NCI-H82 (cell line): Measurements from ENCODE around the gene HES7.
"Not testable (repeated sequence)": the region's sequence is repeated elsewhere in the genome, so short reads cannot be mapped to it uniquely, and the experiment has no call there.

Source experiments
- DNase-seq: peaks from one replicate; lab custom pipeline; 2025; lab: John Stamatoyannopoulos, UW

Gene HES7

GRCh38 chr17:8100763-8101162 lies 23.1 kb downstream of the HES7 start:
- no peak for DNase-seq

DNA sequence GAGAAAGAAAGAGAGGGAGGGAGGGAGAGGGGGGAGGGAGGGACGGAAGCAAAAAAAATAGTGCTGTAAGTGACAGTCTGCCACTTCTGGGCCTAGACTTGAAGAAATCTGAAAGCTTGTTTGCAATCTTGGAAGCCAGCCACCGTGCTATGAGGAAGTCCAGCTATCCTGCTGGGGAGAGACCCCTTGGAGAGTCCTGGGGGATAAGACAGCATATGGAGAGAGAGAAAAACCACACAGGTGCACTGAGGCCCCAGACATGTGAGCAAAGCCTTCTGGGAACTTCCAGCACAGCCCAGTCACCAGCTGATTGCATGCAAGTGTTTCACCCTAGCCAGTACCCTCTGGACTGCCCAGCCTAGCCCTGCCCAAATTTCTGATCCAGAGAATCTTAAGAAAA lies 23.8 kb downstream of the HES7 start:
- DNase-seq, result no peak

DNA sequence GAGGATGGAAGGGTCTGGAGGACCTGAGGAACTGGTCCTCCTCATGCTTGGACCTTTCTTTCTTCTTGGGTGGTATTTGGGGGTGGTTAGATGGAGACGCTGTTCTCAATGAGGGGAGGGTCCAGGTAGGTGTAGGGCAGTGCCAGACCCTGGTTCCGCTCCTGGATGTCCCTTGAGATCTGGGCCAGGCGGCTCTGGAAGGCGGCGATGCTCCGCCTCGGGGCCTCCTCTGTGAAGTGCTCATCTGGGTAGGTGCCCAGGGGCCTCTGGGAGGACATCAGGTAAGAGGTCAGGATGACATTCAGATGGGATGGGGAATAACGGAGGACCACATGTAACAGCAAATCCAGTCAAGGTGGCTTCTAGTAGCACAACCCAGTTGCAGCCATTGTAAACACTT lies 27.4 kb downstream of the HES7 start:
- no peak for DNase-seq

DNA sequence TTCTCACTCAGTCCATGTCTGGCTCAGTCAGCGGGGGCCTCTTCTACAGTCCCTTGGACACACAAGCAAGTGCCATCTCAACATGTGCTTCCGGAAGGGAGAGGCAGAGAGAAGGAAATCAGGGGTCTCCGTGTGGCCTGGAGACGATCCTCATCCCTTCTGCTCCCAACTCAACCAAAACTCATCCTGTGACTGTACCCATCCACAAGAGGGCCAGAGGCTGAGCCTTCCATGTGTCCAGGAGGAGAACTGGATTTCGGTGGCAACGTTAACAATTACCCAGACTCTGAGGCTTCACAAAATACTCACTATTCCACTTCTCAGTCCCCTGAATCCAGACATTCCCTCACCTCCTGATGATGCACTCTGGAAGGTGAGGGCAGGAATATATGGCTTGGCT lies 28.5 kb downstream of the HES7 start:
- DNase-seq, result no peak

DNA sequence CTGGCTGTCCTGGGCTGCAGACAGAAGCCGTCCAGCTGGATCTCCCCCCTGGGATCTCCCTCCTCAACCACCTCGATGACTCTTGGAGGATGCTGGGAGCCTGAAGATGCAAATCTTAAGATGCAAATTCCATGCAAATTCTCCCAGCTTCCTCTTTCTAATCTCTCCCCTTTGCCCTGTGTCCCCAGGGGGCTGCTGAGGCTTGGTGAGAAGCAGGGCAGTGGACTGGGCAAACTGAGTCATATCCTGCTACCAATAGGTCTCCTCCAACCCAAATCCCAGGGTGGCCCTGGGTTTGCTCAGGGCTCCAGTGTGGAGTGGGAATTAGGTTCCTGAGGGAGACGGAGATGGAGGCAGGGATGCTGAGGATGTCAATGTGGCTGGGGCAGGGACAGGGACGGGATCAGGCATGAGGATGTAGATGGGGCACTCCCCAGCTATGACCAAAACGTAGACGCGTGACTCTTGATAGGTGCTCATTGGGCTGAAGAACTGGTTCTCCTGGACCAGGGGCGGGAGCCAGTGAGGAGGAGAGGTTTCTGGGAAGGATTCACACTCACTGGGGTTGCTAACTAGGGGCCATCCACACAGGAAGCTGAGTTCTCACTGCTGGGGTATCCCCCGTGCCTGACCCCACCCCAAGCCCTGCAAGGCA lies 32.7 kb downstream of the HES7 start:
- no peak for DNase-seq

GRCh38 chr17:8089728-8090127 lies 34.2 kb downstream of the HES7 start:
- DNase-seq, result no peak

GRCh38 chr17:8087952-8088230 lies 36.0 kb downstream of the HES7 start:
- DNase-seq, result no peak

- no peak for DNase-seq
Measured at GRCh38 chr17:8087075-8087951, 36.6 kb downstream of the HES7 start, which contains the start of gene ALOX12B. TSS of gene ALOX12B (minus strand) at chr17:8087716. CDS start at chr17:8087442, 274 bp downstream.

DNA sequence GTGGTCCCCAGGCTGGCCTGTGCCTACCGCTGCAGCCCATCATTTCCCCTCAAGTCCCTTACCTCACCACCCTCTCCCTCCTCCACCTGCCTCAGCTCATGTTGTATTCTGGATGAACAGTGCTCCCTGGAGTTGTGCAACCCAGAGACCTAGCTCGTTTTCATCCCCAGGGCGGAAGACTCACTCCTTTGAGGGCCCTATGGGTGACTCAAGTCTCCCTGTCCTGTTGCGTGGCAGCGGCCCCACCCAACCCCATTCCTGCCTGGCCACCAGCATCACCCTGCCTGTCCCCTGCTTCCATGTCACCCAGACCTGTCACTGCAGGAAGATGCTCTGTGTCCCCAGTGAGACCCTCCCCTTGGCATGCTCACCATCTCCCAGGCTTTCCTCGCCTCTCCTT lies 39.7 kb downstream of the HES7 start:
- DNase-seq, result no peak

DNA sequence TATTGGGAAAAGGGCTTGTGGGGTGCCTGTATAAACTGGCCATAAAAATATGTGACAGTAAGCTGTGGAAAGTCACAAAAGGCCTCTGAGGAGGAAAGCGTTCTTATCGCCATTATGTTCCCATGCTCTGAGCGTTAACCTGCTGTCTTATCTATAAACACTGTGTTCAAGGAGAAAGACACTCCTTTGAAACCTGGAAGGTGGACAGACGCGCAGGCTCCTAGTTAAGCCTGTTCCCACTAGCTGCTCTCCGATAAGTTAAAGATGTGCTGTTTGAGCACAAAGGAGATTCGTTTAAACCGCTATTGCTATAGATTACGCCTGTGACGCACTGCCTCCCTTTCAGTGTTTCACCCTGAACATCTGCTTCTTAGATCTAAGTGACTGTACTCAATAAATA lies 41.6 kb downstream of the HES7 start:
- peak; percentile 33 for DNase-seq

DNA sequence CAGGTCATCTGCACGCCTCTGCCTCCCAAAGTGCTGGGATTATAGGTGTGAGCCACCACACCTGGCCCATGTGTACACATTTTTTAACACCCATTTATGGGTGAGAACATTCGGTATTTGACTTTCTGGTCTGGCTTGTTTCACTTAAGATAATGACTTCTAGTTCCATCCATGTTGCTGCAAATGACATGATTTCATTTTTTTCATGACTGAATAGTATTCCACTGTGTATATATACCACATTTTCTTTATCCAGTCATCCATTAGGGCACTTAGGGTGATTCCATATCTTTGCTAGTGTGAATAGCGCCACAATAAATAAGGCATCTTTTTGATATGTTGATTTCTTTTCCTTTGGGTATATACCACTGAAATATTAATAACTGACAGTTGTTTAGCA lies 42.0 kb downstream of the HES7 start:
- DNase-seq, result no peak

DNA sequence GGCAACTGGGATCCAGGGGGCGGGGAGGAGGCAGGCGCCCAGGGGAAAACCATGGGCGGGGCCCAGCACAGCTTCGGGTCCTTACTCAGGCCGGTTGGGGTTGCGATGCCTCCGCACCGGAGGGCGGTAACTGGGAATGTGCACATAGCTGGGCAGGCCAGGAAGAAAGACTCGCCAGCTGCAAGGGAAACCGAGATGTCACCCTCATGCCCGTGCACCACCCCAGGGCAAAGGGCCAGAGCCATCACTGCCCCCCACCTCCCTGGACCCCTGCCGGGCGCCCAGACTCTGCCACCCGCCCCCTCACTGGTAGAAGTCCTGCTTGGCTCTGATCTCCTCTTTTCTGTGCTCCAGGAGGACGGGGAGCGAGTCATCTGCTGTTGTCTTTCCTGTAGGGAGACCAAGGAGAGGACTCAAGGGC lies 43.1 kb downstream of the HES7 start:
- DNase-seq, result no peak

- DNase-seq, result peak; percentile 66
Measured at GRCh38 chr17:8080208-8080798, 43.6 kb downstream of the HES7 start.

DNA sequence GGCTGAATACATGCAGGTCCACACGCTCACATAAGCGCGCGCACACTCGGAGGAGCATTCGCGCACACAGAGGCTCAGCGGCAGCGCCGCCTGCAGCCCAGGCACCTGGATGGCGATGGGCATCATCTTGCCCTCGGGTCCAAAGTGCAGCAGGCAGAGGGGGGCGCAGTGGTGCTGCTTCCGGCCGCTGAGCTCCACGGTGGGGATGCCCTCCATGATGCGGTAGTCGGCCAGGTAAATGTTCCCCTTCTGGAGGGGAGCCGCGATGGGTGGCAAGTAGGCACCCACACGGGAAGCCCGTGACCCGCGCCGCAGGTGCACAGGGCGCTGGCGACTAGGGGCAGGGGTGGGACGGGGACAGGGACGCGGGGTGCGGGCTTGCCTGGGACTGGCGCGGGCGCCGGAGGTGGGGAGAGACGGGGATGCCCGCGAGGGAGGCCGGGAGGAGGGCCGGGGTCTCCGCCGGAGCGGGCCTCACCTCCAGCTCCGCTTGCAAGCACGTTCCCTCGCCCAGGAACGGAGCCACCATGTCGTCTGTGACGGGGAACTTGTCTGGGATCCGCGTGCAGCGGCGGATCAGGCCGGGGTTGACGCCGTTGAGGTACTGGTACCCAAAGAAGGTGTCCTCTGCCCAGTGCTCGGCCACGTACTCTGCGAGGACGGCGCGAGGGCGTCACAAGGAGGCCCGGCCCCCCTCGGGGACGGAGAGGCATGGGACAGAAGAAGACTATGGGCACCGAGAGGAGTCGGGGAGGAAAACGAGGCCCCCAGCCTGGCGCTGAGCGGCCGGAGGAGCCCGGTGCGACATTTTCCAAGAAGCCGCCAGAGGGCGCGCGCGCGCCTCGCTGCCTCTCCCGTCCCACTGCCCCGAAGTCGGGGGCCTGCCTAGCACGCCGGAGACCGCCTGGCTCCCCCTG lies 44.4 kb downstream of the HES7 start:
- DNase-seq, result peak; percentile 92

GRCh38 chr17:8077939-8078338 lies 46.0 kb downstream of the HES7 start:
- DNase-seq, result not testable (repeated sequence)

- DNase-seq, result no peak
Measured at GRCh38 chr17:8076502-8077266, 47.2 kb downstream of the HES7 start.

GRCh38 chr17:8075574-8076342 lies 48.1 kb downstream of the HES7 start:
- DNase-seq, result no peak

- no peak for DNase-seq
Measured at GRCh38 chr17:8075081-8075480, 48.8 kb downstream of the HES7 start.

GRCh38 chr17:8074554-8074953 lies 49.4 kb downstream of the HES7 start:
- no peak for DNase-seq

- DNase-seq, result peak; percentile 91
Measured at GRCh38 chr17:8073627-8074484, 50.0 kb downstream of the HES7 start.
